LNCAP (cell line): Measurements from ENCODE around the gene ATP6V0A4.

Experiments
- TF ChIP-seq, protein P1 (sequence below): fragments of 450-650 bp; IDR thresholded peaks from 2 replicates; pipeline ENCODE4 v1.5.1; 2017; ENCODE audit warnings: mild to moderate bottlenecking

ATP6V0A4 gene

DNA sequence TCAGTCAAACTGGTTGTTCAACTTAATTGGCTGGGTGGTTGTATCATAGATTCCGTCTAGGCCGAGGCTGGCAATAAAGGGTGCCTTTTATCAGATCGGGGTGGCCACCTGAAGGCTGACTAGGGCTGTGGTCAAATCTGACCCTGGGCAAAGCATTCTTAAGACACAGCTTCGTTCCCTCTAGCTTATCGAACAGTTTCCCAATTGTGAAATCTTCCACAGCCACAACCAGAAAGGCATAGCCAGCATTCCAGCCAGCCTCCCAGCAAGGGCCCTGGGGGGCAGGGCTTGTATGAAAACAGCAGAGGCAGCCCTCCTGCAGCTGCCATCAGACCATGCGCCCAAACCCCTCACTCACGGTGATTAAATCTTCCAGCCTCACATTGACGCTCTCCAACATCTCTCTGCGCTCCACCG lies 42.7 kb downstream of the ATP6V0A4 start:
- TF ChIP-seq, protein P1, sequence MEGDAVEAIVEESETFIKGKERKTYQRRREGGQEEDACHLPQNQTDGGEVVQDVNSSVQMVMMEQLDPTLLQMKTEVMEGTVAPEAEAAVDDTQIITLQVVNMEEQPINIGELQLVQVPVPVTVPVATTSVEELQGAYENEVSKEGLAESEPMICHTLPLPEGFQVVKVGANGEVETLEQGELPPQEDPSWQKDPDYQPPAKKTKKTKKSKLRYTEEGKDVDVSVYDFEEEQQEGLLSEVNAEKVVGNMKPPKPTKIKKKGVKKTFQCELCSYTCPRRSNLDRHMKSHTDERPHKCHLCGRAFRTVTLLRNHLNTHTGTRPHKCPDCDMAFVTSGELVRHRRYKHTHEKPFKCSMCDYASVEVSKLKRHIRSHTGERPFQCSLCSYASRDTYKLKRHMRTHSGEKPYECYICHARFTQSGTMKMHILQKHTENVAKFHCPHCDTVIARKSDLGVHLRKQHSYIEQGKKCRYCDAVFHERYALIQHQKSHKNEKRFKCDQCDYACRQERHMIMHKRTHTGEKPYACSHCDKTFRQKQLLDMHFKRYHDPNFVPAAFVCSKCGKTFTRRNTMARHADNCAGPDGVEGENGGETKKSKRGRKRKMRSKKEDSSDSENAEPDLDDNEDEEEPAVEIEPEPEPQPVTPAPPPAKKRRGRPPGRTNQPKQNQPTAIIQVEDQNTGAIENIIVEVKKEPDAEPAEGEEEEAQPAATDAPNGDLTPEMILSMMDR, result no peak

- TF ChIP-seq, protein P1, result no peak
Observed at GRCh38 chr7:138753610-138754009, 44.4 kb downstream of the ATP6V0A4 start.

GRCh38 chr7:138753150-138753518 lies 44.9 kb downstream of the ATP6V0A4 start:
- TF ChIP-seq, protein P1, result no peak

DNA sequence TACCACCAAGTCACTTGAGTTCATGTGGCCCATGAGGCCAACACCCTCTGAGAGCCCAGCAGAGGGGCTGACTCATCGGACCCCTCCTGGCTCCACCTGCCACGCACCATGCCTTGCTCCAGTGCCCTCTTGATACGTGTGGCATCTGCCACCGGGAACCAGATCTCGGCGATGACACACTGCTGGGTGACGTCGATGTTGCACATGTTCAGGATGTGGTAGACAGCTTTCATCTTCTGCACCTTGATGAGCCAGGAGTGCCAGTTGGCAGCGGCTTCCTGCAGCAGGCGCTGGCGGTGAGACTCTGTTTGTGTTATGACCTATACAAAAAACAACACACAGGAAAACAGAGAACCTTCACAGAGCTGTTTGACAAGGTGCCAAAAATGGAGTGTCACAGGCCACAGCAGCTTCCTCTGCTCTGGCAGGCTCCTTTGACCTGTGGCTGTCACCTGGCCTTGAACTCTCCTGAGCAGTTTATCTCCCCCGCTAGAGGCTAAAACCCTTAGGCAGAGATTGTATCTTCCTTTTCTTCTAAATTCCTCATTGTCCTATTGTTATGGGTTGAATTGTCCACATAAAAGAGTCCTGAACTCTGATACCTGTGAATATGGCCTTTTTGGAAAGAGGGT lies 45.4 kb downstream of the ATP6V0A4 start:
- TF ChIP-seq, protein P1, result no peak

- TF ChIP-seq, protein P1, result no peak
Observed at GRCh38 chr7:138750901-138751464, 47.0 kb downstream of the ATP6V0A4 start.

DNA sequence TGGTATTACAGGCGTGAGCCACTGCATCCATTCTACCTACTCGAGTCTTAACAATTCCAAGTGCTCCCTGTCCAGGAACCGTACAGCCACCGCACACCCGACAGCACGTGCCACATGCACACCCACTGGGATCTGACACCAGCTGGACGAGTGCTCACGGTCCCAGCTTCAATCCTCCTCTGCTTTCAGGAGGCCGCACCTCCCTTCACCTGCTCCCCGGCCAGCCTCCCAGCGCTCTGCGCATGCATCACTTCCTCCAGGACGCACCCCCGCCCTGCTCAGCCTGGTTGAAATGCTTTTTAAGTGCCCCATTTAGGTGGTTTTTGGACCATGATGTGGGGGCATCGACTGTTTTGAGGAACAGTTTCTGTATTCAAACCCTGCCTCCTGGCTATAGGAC lies 47.5 kb downstream of the ATP6V0A4 start:
- TF ChIP-seq, protein P1, result no peak

GRCh38 chr7:138749960-138750359 lies 48.0 kb downstream of the ATP6V0A4 start:
- TF ChIP-seq, protein P1, result no peak

GRCh38 chr7:138748666-138749065 lies 49.3 kb downstream of the ATP6V0A4 start:
- TF ChIP-seq, protein P1, result no peak
